DMS 273 (cell line): ENCODE measurements around the gene IRF4.
A peak's percentile ranks its signal among the peaks of the same experiment; 100 is the strongest.

Source experiments
- DNase-seq: peaks from one replicate; lab custom pipeline; 2025; ENCODE audit not compliant: unreplicated experiment; lab: John Stamatoyannopoulos, UW

Gene IRF4

DNA sequence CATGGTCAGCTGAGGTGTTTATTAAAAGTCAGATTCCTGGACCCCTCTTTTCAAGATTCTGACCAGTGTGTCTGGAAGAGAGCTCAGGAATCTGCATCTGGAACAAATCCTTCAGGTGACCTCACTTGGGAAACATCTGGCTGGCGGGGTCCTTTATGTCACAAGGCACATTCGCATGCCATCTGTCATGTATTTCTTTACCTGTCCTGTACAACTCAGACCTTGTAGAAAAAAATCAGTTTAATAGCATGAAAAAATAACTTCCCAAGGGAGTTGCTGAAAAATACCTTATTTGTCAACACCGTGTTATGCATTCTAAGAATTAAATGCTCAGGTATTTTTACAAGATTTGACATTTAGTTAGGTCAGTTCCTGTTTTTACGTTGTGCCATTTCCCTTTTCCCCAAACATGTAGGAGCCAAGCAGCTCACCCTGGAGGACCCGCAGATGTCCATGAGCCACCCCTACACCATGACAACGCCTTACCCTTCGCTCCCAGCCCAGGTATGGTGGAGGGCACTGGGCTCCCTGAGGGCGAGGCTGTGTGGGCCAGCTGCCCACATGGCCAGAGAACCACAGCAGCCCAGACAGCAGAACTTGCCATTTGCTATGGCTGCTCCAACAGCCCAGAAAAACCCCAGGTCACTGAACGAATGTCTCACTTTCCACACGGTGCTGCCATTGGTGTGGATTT, 4.0 kb downstream of the IRF4 start:
- DNase-seq = no peak

DNA sequence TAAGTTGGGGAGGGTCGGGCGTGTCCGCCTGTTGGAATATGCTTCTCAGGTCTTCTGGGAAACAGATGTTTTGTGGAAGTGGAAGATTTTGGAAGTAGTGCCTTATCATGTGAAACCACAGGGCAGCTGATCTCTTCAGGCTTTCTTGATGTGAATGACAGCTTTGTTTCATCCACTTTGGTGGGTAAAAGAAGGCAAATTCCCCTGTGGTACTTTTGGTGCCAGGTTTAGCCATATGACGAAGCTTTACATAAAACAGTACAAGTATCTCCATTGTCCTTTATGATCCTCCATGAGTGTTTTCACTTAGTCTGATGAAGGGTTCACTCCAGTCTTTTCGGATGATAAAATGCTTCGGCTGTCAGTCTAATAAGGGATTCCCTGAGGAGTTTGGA, 4.6 kb downstream of the IRF4 start:
- DNase-seq = no peak

DNA sequence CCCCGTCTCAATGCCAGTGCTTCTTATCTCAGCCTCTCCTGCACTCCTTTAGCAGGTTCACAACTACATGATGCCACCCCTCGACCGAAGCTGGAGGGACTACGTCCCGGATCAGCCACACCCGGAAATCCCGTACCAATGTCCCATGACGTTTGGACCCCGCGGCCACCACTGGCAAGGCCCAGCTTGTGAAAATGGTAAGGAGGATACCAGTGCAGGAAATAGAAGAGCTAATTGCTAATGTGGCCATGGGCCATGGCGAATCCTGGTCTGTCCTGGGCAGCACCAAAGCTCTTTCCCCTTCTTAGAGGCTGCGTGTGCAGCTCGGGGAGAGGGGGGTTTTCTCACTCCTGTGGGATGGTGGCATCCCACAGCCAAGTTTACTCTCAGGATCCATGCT, 5.5 kb downstream of the IRF4 start:
- DNase-seq = no peak

DNA sequence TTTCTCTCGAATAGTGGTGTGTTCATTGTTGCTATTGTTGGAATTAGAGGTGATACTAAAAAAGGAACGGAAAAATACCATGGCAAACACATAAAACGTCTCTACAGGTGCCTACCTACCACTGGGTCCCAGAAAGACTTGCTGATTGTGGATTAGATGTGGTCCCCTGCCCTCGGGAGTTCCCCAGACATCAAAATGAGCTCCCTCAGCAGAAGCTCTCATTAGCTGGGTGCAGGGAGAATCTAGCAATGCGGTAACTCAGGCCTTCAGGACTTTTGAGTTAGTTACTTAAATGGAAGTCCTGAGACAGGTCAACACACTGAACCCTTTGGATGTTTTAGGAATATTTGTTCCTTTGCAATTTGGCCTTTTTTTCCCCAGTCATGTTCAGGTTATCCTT, 6.1 kb downstream of the IRF4 start:
- no peak for DNase-seq

DNA sequence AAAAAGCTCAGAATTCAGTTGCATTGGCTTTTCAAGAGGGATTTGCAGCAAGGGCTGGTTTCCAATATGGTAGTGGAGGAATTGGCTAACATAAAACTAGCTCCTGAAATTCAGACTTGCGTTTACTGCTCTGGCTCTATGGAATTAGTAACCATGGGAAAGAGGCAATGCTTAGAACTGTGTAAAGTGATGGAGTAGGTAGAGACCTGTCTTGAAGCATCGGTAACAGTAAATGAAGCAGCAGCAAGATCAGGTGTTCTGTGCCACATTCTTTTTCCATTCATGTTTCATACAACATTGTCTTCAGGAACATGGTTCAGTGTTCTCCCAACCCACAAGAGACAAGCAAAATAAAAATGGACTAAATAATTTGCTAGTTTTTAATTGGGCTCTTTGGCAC, 6.5 kb downstream of the IRF4 start:
- DNase-seq = no peak

DNA sequence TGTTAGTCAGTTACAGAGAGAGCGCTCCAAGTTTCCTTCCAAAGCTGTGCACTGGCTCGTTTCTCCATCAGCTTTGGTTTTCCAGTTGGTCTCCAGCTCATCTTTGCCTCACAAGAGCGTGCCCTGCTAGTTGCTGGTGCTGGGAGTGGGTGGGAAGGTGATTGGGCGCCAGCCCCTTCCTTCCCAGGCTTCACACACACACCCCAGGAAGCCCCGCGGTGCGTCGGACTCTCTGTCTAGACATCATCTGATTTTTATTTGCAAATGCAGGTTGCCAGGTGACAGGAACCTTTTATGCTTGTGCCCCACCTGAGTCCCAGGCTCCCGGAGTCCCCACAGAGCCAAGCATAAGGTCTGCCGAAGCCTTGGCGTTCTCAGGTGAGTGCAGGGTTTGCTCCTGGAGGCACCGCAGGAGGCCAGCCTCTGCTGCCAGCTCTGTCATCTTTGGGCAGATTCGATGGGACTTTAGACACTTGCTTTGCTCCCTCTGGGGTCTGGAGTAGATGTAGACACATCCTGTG, 7.1 kb downstream of the IRF4 start:
- no peak for DNase-seq

DNA sequence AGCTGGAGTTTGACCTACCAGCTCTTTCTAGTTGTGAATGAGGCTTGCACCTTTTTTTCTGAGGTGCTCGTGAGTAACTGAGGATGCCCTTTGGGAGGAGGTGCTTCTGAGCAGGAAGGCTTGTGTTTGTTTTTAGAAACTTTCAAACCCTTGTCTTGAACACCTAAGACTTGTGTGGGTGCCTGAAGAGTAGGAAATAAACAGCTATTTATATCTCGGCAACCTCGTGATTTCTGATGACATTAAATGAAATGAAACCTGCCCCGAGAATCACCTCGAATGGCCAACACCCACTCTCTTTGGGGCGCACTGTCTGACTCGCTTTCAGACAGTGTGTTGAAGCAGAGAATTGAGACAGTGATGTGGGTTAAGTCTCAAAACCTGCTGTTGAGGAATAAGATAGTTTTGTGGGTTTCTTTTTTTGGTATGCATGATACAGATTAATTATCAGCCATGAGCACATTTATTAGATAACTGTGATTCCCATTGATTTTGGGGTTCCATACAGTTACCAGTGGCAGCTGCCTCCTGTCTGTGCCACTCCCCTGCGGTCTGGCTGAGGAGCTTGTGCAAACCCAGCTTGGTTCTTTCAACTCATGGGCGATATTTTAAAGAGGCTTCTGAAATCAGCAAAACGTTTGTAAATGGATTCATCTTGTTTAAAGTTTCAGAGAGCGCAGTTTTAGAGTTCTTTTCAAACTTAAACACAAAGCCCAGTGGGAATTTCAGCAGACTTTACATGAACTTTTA, 8.4 kb downstream of the IRF4 start:
- DNase-seq = no peak

DNA sequence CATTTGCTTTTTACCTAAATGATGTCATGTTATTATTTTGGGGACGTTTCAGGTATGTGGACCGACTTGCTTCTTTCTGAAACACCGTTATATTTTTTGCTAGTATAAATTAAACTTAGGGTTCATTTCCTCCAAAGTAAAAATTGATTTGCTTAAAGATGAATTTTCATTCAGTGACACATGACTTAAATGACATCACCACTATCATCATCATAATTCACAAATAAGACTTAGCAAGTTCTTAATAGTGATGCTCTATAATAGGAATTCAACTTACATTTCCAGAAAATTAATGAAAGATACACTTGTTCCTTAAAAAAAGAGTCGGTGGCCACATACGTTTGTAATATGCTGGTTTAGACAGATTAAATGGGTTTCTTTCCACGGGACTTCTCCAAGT, 9.3 kb downstream of the IRF4 start:
- no peak for DNase-seq

DNA sequence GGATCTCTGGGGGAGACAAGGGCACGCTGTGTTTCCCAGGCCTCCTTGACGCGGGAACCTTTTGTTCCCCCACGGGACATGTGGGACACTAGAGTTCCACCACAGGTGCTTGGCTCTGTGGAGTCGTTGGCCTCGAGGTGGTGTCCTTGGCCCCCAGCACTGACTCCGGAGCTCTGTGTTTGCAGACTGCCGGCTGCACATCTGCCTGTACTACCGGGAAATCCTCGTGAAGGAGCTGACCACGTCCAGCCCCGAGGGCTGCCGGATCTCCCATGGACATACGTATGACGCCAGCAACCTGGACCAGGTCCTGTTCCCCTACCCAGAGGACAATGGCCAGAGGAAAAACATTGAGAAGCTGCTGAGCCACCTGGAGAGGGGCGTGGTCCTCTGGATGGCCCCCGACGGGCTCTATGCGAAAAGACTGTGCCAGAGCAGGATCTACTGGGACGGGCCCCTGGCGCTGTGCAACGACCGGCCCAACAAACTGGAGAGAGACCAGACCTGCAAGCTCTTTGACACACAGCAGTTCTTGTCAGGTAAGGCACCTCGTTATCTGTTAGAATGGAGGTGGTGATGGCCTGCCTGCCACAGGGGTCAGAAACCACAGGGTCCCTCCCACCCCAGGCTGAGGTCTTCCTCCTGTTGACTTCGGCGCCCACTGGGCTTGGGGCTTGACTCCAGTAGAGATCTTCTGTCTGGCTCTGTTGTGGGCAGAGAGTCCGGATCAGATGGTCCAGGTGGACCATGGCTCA, 9.9 kb downstream of the IRF4 start:
- no peak for DNase-seq

DNA sequence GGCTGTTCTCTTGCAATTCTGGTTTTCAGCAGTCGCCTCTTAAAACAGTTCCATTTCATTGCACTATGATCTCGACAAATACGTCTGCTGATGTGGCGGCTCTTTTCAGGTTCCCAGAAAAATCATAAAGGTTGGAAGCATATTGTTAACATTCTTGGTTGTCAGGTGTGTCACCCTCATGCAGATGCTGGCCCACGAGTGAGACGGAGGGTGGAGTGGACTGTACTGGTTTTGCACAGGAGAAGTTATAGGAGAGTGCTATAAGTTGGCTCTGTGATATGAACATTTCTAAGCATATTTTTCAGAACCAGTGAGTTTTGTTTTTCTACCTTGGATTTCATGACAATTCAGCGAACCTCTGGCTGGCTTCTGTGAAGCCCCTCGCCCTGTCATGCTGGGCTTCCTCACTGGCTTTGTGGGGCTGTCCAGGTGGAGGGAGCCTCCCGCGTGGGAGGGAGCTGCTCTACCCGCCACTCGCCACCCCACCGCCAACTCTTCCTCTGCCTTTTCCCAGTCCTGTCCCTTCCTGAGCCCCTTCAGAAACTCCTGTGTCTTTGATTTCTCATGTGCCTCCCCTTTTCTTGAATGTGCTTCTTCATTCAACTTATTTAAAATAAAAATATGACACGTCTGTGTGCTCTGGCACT, 10.6 kb downstream of the IRF4 start:
- no peak for DNase-seq

DNA sequence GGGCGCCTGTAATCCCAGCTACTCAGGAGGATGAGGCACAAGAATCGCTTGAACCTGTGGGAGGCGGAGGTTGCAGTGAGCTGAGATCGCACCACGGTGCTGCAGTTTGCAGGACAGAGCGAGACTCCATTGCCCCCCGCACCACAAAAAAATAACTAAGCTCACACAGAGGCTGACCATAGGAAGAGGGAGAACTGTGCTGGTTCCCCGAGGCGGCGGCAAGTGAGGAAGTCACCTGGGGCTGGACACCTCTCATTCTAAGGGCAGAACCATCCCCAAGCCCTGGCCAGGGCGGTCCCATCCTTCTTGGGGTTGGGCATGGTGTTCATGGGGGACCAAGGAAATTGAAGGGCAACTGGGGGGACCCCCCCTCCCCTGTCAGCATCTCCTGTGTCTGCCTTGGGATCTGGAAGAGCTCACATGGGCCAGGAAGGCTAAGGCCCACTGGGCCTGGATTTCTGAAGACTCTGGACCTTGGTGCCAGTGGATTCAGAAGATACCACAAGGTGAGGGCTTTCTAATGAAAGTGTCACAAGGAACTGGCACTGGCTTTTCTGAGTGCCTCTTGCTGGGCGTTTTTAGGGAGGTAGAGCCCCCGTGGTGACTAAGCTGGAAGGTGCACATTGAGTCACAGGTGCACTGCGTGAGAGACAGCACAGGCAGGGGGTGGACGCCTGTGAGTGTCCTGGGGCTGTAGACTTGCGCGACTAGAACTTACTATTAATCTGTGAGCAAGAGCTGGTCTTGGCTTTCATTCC, 11.5 kb downstream of the IRF4 start:
- DNase-seq = no peak

DNA sequence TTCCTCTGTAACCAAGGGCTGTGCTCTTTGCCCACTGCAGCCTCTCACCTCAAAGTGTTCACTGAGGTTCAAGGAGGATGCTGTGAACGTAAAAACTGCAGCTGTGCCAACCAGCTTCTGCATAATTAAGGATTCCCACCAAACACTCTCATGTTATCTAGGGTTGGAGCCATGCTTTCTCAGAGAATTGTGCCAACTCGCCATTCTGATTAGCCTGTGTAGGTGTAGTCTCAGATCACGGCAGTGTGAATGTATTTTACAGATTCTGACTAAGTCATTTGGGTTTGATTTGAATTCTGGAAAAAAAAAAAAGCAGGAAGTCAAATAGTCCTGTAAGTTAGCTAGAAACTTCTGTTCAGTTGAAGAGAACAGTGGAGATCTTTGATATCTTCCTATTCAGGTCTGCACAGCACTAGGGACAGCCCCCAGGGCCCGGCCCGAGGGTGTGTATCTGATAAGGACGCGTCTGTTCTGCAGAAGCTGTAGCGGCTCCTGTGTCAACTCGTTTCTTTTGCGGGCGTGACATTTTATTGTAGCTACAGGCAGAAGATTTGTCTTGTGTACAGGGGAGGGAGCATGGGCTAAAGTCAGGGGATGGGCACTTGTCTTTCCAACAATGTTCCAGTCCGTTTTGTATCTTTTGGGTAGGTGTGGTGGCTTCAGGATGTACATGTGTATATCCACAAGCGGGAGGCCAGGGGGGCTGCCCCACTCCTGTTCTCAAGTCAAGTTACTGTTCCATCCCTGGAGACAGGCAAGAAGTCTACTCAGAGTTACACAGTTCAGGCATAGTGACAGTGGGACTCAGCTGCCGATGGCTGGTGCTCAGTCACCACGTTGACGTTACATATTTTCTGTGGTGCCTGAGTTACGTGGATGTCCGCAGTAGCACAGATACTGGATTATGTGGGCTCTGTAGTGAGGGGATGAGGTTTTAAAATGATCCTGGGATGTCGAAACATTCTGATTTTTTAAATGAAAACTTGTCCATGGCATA, 12.4 kb downstream of the IRF4 start:
- DNase-seq = no peak

DNA sequence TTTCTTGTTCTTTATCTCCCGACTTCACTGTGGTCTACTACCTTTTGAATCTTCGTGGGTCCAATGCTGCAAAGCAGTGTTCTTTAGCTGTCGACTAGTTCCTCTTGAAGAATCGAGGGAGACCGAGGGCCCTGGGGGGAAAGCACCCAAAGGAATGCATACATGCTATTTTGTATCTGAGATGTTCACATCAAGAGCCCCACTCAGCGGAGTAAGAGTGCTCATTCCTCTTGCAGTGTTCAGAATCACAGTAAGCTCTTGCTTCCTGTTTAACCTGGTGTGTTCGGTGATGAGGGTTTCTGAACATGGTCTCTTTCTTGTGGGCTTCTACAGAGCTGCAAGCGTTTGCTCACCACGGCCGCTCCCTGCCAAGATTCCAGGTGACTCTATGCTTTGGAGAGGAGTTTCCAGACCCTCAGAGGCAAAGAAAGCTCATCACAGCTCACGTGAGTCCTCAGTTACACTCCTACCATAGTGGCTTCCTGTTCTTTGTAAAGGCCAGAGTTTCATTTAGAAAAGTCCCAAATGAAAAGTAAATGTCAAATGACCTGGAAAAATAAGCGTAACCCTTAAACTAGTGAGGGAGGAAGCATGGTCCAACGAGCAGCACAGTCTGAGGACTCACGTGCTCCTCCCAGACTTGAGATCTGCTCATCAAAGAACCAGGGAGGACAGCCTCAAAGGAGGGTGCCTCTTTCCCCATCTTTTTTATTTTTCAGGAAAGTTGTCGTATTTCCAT, 13.3 kb downstream of the IRF4 start:
- DNase-seq = no peak

DNA sequence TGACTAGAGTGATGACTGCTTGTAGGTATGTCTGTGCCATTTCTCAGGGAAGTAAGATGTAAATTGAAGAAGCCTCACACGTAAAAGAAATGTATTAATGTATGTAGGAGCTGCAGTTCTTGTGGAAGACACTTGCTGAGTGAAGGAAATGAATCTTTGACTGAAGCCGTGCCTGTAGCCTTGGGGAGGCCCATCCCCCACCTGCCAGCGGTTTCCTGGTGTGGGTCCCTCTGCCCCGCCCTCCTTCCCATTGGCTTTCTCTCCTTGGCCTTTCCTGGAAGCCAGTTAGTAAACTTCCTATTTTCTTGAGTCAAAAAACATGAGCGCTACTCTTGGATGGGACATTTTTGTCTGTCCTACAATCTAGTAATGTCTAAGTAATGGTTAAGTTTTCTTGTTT, 16.6 kb downstream of the IRF4 start:
- no peak for DNase-seq

DNA sequence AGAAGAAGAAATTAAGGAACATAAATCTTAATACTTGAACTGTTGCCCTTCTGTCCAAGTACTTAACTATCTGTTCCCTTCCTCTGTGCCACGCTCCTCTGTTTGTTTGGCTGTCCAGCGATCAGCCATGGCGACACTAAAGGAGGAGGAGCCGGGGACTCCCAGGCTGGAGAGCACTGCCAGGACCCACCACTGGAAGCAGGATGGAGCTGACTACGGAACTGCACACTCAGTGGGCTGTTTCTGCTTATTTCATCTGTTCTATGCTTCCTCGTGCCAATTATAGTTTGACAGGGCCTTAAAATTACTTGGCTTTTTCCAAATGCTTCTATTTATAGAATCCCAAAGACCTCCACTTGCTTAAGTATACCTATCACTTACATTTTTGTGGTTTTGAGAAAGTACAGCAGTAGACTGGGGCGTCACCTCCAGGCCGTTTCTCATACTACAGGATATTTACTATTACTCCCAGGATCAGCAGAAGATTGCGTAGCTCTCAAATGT, 17.1 kb downstream of the IRF4 start:
- DNase-seq = peak; percentile 55

DNA sequence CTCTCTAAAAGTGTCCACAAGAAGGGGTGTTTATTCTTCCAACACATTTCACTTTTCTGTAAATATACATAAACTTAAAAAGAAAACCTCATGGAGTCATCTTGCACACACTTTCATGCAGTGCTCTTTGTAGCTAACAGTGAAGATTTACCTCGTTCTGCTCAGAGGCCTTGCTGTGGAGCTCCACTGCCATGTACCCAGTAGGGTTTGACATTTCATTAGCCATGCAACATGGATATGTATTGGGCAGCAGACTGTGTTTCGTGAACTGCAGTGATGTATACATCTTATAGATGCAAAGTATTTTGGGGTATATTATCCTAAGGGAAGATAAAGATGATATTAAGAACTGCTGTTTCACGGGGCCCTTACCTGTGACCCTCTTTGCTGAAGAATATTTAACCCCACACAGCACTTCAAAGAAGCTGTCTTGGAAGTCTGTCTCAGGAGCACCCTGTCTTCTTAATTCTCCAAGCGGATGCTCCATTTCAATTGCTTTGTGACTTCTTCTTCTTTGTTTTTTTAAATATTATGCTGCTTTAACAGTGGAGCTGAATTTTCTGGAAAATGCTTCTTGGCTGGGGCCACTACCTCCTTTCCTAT, 17.9 kb downstream of the IRF4 start:
- no peak for DNase-seq

DNA sequence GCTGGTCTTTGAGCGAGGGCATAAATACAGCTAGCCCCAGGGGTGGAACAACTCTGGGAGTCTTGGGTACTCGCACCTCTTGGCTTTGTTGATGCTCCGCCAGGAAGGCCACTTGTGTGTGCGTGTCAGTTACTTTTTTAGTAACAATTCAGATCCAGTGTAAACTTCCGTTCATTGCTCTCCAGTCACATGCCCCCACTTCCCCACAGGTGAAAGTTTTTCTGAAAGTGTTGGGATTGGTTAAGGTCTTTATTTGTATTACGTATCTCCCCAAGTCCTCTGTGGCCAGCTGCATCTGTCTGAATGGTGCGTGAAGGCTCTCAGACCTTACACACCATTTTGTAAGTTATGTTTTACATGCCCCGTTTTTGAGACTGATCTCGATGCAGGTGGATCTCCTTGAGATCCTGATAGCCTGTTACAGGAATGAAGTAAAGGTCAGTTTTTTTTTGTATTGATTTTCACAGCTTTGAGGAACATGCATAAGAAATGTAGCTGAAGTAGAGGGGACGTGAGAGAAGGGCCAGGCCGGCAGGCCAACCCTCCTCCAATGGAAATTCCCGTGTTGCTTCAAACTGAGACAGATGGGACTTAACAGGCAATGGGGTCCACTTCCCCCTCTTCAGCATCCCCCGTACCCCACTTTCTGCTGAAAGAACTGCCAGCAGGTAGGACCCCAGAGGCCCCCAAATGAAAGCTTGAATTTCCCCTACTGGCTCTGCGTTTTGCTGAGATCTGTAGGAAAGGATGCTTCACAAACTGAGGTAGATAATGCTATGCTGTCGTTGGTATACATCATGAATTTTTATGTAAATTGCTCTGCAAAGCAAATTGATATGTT, 19.2 kb downstream of the IRF4 start:
- no peak for DNase-seq
